ENCODE results near the gene FADD. TPM values are rescaled to one million over a fixed set of nuclear protein-coding genes. Genes with fewer than 3 reads are reported as not detected.

FADD gene
- total and polyA plus RNA-seq, 4 donors: 10.7 to 17.8 (median 14.7) TPM

GRCh38 chr11:70164705-70165104 is 38.4 kb upstream of the FADD start:
- 89 to 93% methylated on average over 9 to 10 of the region's 10 CpGs for WGBS, 2 donors
- Histone ChIP-seq H3K27me3 (ENCODE audit: control insufficient read depth in 1 of 2, insufficient read depth in 2 of 2, low read length in 1 of 2) (no peaks in the 10 kb centered on the region), H3K9me3 (ENCODE audit: control insufficient read depth, low read length) (no peaks in the 10 kb centered on the region), H3K27ac (ENCODE audit: low read depth in 1 of 2, low read length in 2 of 2) (no peak overlapping the region), H3K4me3 (ENCODE audit: low read length in 2 of 2) (no peak overlapping the region), H3K4me1 (ENCODE audit: control insufficient read depth in 1 of 2, insufficient read depth in 2 of 2, low read length in 2 of 2) (no peaks in the 10 kb centered on the region), H3K36me3 (ENCODE audit: control insufficient read depth in 1 of 2, insufficient read depth in 2 of 2, low read length in 1 of 2) (peaks cover 14 to 24% of the 10 kb centered on the region in 2 donors)
- ATAC-seq (ENCODE audit: low FRiP score): no peak
- no peak for DNase-seq
- intact Hi-C loops (cut with DNase I): no loop called here

- H3K27ac ChIP-seq (ENCODE audit: low read depth in 1 of 2, low read length in 2 of 2): no peak overlapping the region
- H3K4me1 ChIP-seq (ENCODE audit: control insufficient read depth in 1 of 2, insufficient read depth in 2 of 2, low read length in 2 of 2): no peaks in the 10 kb centered on the region
- no peak overlapping the region for H3K4me3 ChIP-seq (ENCODE audit: low read length in 2 of 2)
- H3K9me3 ChIP-seq (ENCODE audit: control insufficient read depth, low read length): no peaks in the 10 kb centered on the region
- 89 to 91% methylated on average over 9 of the region's 9 CpGs for WGBS, 2 donors
- peaks cover 10 to 36% of the 10 kb centered on the region in 2 donors for H3K36me3 ChIP-seq (ENCODE audit: control insufficient read depth in 1 of 2, insufficient read depth in 2 of 2, low read length in 1 of 2)
- intact Hi-C loops (cut with DNase I): no loop called here
- no peak for DNase-seq
- H3K27me3 ChIP-seq (ENCODE audit: control insufficient read depth in 1 of 2, insufficient read depth in 2 of 2, low read length in 1 of 2): no peaks in the 10 kb centered on the region
- ATAC-seq (ENCODE audit: low FRiP score): no peak
Measured at GRCh38 chr11:70167120-70167519, 36.0 kb upstream of the FADD start.

- ATAC-seq (ENCODE audit: low FRiP score): no peak
- H3K9me3 ChIP-seq (ENCODE audit: control insufficient read depth, low read length): no peaks in the 10 kb centered on the region
- intact Hi-C loops (cut with DNase I): no loop called here
Measured at GRCh38 chr11:70167723-70168404, 35.2 kb upstream of the FADD start.

GRCh38 chr11:70168405-70168754 is 34.7 kb upstream of the FADD start:
- intact Hi-C loops (cut with DNase I): no loop called here
- ATAC-seq (ENCODE audit: low FRiP score) (no peak), DNase-seq (no peak)
- no peaks in the 10 kb centered on the region for H3K4me1 ChIP-seq (ENCODE audit: control insufficient read depth in 1 of 2, insufficient read depth in 2 of 2, low read length in 2 of 2)
- H3K27me3 ChIP-seq (ENCODE audit: control insufficient read depth in 1 of 2, insufficient read depth in 2 of 2, low read length in 1 of 2): no peaks in the 10 kb centered on the region
- H3K27ac ChIP-seq (ENCODE audit: low read depth in 1 of 2, low read length in 2 of 2): no peak overlapping the region
- WGBS, 2 donors: 86 to 87% methylated on average over 6 of the region's 6 CpGs
- H3K4me3 ChIP-seq (ENCODE audit: low read length in 2 of 2): no peak overlapping the region
- no peaks in the 10 kb centered on the region for H3K9me3 ChIP-seq (ENCODE audit: control insufficient read depth, low read length)
- H3K36me3 ChIP-seq (ENCODE audit: control insufficient read depth in 1 of 2, insufficient read depth in 2 of 2, low read length in 1 of 2): peaks cover 10 to 36% of the 10 kb centered on the region in 2 donors

More at GRCh38 chr11:70167723-70168404, 35.2 kb upstream of the FADD start:
- Histone ChIP-seq H3K27ac (ENCODE audit: low read depth in 1 of 2, low read length in 2 of 2) (no peak overlapping the region), H3K4me3 (ENCODE audit: low read length in 2 of 2) (no peak overlapping the region), H3K27me3 (ENCODE audit: control insufficient read depth in 1 of 2, insufficient read depth in 2 of 2, low read length in 1 of 2) (no peaks in the 10 kb centered on the region), H3K4me1 (ENCODE audit: control insufficient read depth in 1 of 2, insufficient read depth in 2 of 2, low read length in 2 of 2) (no peaks in the 10 kb centered on the region), H3K36me3 (ENCODE audit: control insufficient read depth in 1 of 2, insufficient read depth in 2 of 2, low read length in 1 of 2) (peaks cover 10 to 36% of the 10 kb centered on the region in 2 donors)
- WGBS, 2 donors: 89 to 92% methylated on average over 17 of the region's 17 CpGs
- DNase-seq: no peak

- Histone ChIP-seq H3K4me3 (ENCODE audit: low read length in 2 of 2) (no peak overlapping the region), H3K4me1 (ENCODE audit: control insufficient read depth in 1 of 2, insufficient read depth in 2 of 2, low read length in 2 of 2) (no peaks in the 10 kb centered on the region), H3K9me3 (ENCODE audit: control insufficient read depth, low read length) (no peaks in the 10 kb centered on the region), H3K27ac (ENCODE audit: low read depth in 1 of 2, low read length in 2 of 2) (no peak overlapping the region), H3K27me3 (ENCODE audit: control insufficient read depth in 1 of 2, insufficient read depth in 2 of 2, low read length in 1 of 2) (no peaks in the 10 kb centered on the region), H3K36me3 (ENCODE audit: control insufficient read depth in 1 of 2, insufficient read depth in 2 of 2, low read length in 1 of 2) (peaks cover 4 to 33% of the 10 kb centered on the region in 2 donors)
- 45 to 47% methylated on average over 11 of the region's 11 CpGs for WGBS, 2 donors
- intact Hi-C loops (cut with DNase I): no loop called here
- ATAC-seq (ENCODE audit: low FRiP score): no peak
- DNase-seq: no peak
Measured at GRCh38 chr11:70169127-70169526, 34.0 kb upstream of the FADD start.

GRCh38 chr11:70169632-70170031 is 33.5 kb upstream of the FADD start:
- no peak overlapping the region for H3K4me3 ChIP-seq (ENCODE audit: low read length in 2 of 2)
- DNase-seq: no peak
- no peaks in the 10 kb centered on the region for H3K4me1 ChIP-seq (ENCODE audit: control insufficient read depth in 1 of 2, insufficient read depth in 2 of 2, low read length in 2 of 2)
- no peaks in the 10 kb centered on the region for H3K27me3 ChIP-seq (ENCODE audit: control insufficient read depth in 1 of 2, insufficient read depth in 2 of 2, low read length in 1 of 2)
- H3K9me3 ChIP-seq (ENCODE audit: control insufficient read depth, low read length): no peaks in the 10 kb centered on the region
- intact Hi-C loops (cut with DNase I): no loop called here
- peaks cover 3 to 32% of the 10 kb centered on the region in 2 donors for H3K36me3 ChIP-seq (ENCODE audit: control insufficient read depth in 1 of 2, insufficient read depth in 2 of 2, low read length in 1 of 2)
- H3K27ac ChIP-seq (ENCODE audit: low read depth in 1 of 2, low read length in 2 of 2): no peak overlapping the region
- no peak for ATAC-seq (ENCODE audit: low FRiP score)
- WGBS, 2 donors: 30 to 51% methylated on average over 7 to 8 of the region's 8 CpGs

- DNase-seq (no peak), ATAC-seq (ENCODE audit: low FRiP score) (no peak)
- intact Hi-C loops (cut with DNase I): no loop called here
- WGBS, 2 donors: 86 to 91% methylated on average over 22 of the region's 22 CpGs
- H3K4me1 ChIP-seq (ENCODE audit: control insufficient read depth in 1 of 2, insufficient read depth in 2 of 2, low read length in 2 of 2): no peaks in the 10 kb centered on the region
- no peak overlapping the region for H3K27ac ChIP-seq (ENCODE audit: low read depth in 1 of 2, low read length in 2 of 2)
- peaks cover 3 to 32% of the 10 kb centered on the region in 2 donors for H3K36me3 ChIP-seq (ENCODE audit: control insufficient read depth in 1 of 2, insufficient read depth in 2 of 2, low read length in 1 of 2)
- H3K27me3 ChIP-seq (ENCODE audit: control insufficient read depth in 1 of 2, insufficient read depth in 2 of 2, low read length in 1 of 2): no peaks in the 10 kb centered on the region
- no peak overlapping the region for H3K4me3 ChIP-seq (ENCODE audit: low read length in 2 of 2)
- H3K9me3 ChIP-seq (ENCODE audit: control insufficient read depth, low read length): no peaks in the 10 kb centered on the region
Measured at GRCh38 chr11:70170596-70171210, 32.4 kb upstream of the FADD start.

GRCh38 chr11:70173018-70173417 is 30.1 kb upstream of the FADD start:
- H3K27me3 ChIP-seq (ENCODE audit: control insufficient read depth in 1 of 2, insufficient read depth in 2 of 2, low read length in 1 of 2): no peaks in the 10 kb centered on the region
- peaks cover 0 to 26% of the 10 kb centered on the region in 2 donors for H3K36me3 ChIP-seq (ENCODE audit: control insufficient read depth in 1 of 2, insufficient read depth in 2 of 2, low read length in 1 of 2)
- no peaks in the 10 kb centered on the region for H3K9me3 ChIP-seq (ENCODE audit: control insufficient read depth, low read length)
- no peak for DNase-seq
- no peaks in the 10 kb centered on the region for H3K4me1 ChIP-seq (ENCODE audit: control insufficient read depth in 1 of 2, insufficient read depth in 2 of 2, low read length in 2 of 2)
- 70 to 81% methylated on average over 4 of the region's 4 CpGs for WGBS, 2 donors
- H3K4me3 ChIP-seq (ENCODE audit: low read length in 2 of 2): no peak overlapping the region
- no peak overlapping the region for H3K27ac ChIP-seq (ENCODE audit: low read depth in 1 of 2, low read length in 2 of 2)
- ATAC-seq (ENCODE audit: low FRiP score): no peak
- intact Hi-C loops (cut with DNase I): no loop called here

Measured in aorta (tissue), 5 donors.